ENCODE results near the gene BCCIP. TPM values are rescaled to one million over a fixed set of nuclear protein-coding genes. Genes with fewer than 3 reads are reported as not detected.

Gene BCCIP
- total and polyA plus RNA-seq, 4 donors = 39.8 to 77.1 (median 59.9) TPM

DNA sequence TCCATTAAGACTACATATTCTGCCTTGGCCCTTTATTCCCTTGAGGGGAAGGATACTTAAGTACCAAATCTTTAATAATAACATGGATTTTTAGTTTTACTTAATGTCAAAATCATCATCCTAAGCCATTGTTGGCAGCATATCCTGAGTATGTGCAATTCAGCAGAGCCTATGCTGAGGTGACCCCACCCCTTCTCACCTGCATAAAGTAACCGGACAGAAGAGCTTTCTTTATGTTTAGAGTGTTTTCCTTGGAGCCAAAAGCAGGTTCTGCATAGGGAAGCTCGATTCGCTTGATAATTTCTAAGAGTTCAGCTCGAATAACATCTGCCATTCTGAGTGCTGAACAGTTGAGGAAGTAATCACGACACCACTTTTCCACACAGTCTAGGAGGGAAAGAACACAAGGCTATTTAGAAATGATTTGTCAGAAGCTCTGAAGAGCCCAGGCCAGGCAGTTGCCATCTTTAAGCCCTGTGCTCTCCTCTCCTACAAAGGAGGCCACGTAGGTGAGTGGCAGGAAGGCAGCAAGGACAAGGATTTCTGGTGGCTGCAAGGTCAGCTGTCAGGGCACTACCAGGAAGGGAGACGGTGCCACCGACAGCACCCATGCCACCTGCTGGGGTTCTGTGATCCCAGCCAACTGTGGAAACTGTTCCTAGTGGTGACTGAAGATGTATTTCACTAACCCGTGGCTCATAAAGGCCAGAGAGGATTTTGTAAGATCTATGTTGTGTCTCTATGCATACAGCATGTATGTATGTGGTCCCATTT, 15.6 kb downstream of the BCCIP start:
- Histone ChIP-seq H3K27me3 (ENCODE audit: control insufficient read depth, insufficient read depth, low read length) (no peaks in the 10 kb centered on the region), H3K27ac (ENCODE audit: low read depth, low read length) (no peak overlapping the region), H3K9me3 (ENCODE audit: control insufficient read depth, insufficient read depth, low read length) (no peaks in the 10 kb centered on the region), H3K4me1 (ENCODE audit: control insufficient read depth, insufficient read depth, low read length) (no peaks in the 10 kb centered on the region), H3K36me3 (ENCODE audit: control insufficient read depth, insufficient read depth, low read length) (peaks cover 45% of the 10 kb centered on the region), H3K4me3 (ENCODE audit: low read depth, low read length) (no peak overlapping the region)
- WGBS (ENCODE audit: insufficient coverage) = 93% methylated on average over 7 of the region's 9 CpGs
- DNase-seq (ENCODE audit: low read depth in 4 of 6, low spot score in 6 of 6) = no peak

GRCh38 chr10:125840406-125840805, 17.1 kb downstream of the BCCIP start:
- Histone ChIP-seq H3K4me3 (ENCODE audit: low read depth, low read length) (no peak overlapping the region), H3K27me3 (ENCODE audit: control insufficient read depth, insufficient read depth, low read length) (no peaks in the 10 kb centered on the region), H3K4me1 (ENCODE audit: control insufficient read depth, insufficient read depth, low read length) (peaks cover 5% of the 10 kb centered on the region), H3K36me3 (ENCODE audit: control insufficient read depth, insufficient read depth, low read length) (peaks cover 33% of the 10 kb centered on the region), H3K9me3 (ENCODE audit: control insufficient read depth, insufficient read depth, low read length) (no peaks in the 10 kb centered on the region), H3K27ac (ENCODE audit: low read depth, low read length) (no peak overlapping the region)
- WGBS (ENCODE audit: insufficient coverage) = 95% methylated on average over 9 of the region's 9 CpGs
- DNase-seq (ENCODE audit: low read depth in 4 of 6, low spot score in 6 of 6) = no peak

- no peak overlapping the region for H3K27ac ChIP-seq (ENCODE audit: low read depth, low read length)
- peaks cover 7% of the 10 kb centered on the region for H3K4me1 ChIP-seq (ENCODE audit: control insufficient read depth, insufficient read depth, low read length)
- no CpG with 5 or more reads among the region's 3 CpGs for WGBS (ENCODE audit: insufficient coverage)
- no peak for DNase-seq (ENCODE audit: low read depth in 4 of 6, low spot score in 6 of 6)
- H3K36me3 ChIP-seq (ENCODE audit: control insufficient read depth, insufficient read depth, low read length) = peaks cover 35% of the 10 kb centered on the region
- no peak overlapping the region for H3K4me3 ChIP-seq (ENCODE audit: low read depth, low read length)
- H3K9me3 ChIP-seq (ENCODE audit: control insufficient read depth, insufficient read depth, low read length) = no peaks in the 10 kb centered on the region
- H3K27me3 ChIP-seq (ENCODE audit: control insufficient read depth, insufficient read depth, low read length) = no peaks in the 10 kb centered on the region
These were observed 17.6 kb downstream of the BCCIP start for GRCh38 chr10:125840955-125841354.

- Histone ChIP-seq H3K27me3 (ENCODE audit: control insufficient read depth, insufficient read depth, low read length) (no peaks in the 10 kb centered on the region), H3K4me1 (ENCODE audit: control insufficient read depth, insufficient read depth, low read length) (peaks cover 7% of the 10 kb centered on the region), H3K27ac (ENCODE audit: low read depth, low read length) (no peak overlapping the region), H3K9me3 (ENCODE audit: control insufficient read depth, insufficient read depth, low read length) (no peaks in the 10 kb centered on the region), H3K36me3 (ENCODE audit: control insufficient read depth, insufficient read depth, low read length) (peaks cover 28% of the 10 kb centered on the region), H3K4me3 (ENCODE audit: low read depth, low read length) (no peak overlapping the region)
- WGBS (ENCODE audit: insufficient coverage) = 89% methylated on average over 7 of the region's 9 CpGs
- no peak for DNase-seq (ENCODE audit: low read depth in 4 of 6, low spot score in 6 of 6)
These were observed 20.4 kb downstream of the BCCIP start for GRCh38 chr10:125843603-125844329.

GRCh38 chr10:125844751-125845221, 21.4 kb downstream of the BCCIP start:
- Histone ChIP-seq H3K36me3 (ENCODE audit: control insufficient read depth, insufficient read depth, low read length) (peaks cover 29% of the 10 kb centered on the region), H3K27me3 (ENCODE audit: control insufficient read depth, insufficient read depth, low read length) (no peaks in the 10 kb centered on the region), H3K9me3 (ENCODE audit: control insufficient read depth, insufficient read depth, low read length) (no peaks in the 10 kb centered on the region), H3K4me1 (ENCODE audit: control insufficient read depth, insufficient read depth, low read length) (peaks cover 7% of the 10 kb centered on the region), H3K4me3 (ENCODE audit: low read depth, low read length) (no peak overlapping the region), H3K27ac (ENCODE audit: low read depth, low read length) (no peak overlapping the region)
- WGBS (ENCODE audit: insufficient coverage) = 50% methylated on average over 5 of the region's 7 CpGs
- peak in 2 of 6 donors; percentile 13 to 81 for DNase-seq (ENCODE audit: low read depth in 4 of 6, low spot score in 6 of 6)

GRCh38 chr10:125845617-125846016, 22.3 kb downstream of the BCCIP start:
- no peaks in the 10 kb centered on the region for H3K27me3 ChIP-seq (ENCODE audit: control insufficient read depth, insufficient read depth, low read length)
- 96% methylated on average over 6 of the region's 11 CpGs for WGBS (ENCODE audit: insufficient coverage)

DNA sequence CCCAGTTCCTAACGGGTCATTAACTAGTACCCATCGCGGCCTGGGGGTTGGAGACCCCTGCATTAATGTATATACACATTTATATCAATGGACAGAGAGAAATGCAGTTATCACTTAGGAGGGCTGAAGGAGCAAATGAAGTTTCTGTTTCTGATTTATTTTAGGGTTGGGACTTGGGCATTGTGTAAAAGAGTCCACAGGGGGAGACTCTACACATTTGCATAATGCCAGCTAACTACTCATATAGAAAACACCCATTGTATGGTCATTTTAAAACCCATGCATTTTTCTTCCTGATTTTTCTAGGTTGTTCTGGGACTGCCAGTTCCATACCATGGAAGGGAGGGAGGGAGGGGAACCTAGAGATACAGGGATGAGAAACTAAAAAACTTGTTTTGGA, 23.5 kb downstream of the BCCIP start:
- Histone ChIP-seq H3K27ac (ENCODE audit: low read depth, low read length) (no peak overlapping the region), H3K27me3 (ENCODE audit: control insufficient read depth, insufficient read depth, low read length) (no peaks in the 10 kb centered on the region), H3K36me3 (ENCODE audit: control insufficient read depth, insufficient read depth, low read length) (peaks cover 25% of the 10 kb centered on the region), H3K4me3 (ENCODE audit: low read depth, low read length) (no peak overlapping the region), H3K9me3 (ENCODE audit: control insufficient read depth, insufficient read depth, low read length) (no peaks in the 10 kb centered on the region), H3K4me1 (ENCODE audit: control insufficient read depth, insufficient read depth, low read length) (peaks cover 7% of the 10 kb centered on the region)
- WGBS (ENCODE audit: insufficient coverage) = no CpG with 5 or more reads among the region's 3 CpGs
- no peak for DNase-seq (ENCODE audit: low read depth in 4 of 6, low spot score in 6 of 6)

More at GRCh38 chr10:125845617-125846016, 22.3 kb downstream of the BCCIP start:
- DNase-seq (ENCODE audit: low read depth in 4 of 6, low spot score in 6 of 6) = no peak
- no peak overlapping the region for H3K4me3 ChIP-seq (ENCODE audit: low read depth, low read length)
- H3K9me3 ChIP-seq (ENCODE audit: control insufficient read depth, insufficient read depth, low read length) = no peaks in the 10 kb centered on the region
- peaks cover 7% of the 10 kb centered on the region for H3K4me1 ChIP-seq (ENCODE audit: control insufficient read depth, insufficient read depth, low read length)
- H3K27ac ChIP-seq (ENCODE audit: low read depth, low read length) = no peak overlapping the region
- peaks cover 23% of the 10 kb centered on the region for H3K36me3 ChIP-seq (ENCODE audit: control insufficient read depth, insufficient read depth, low read length)

- H3K36me3 ChIP-seq (ENCODE audit: control insufficient read depth, insufficient read depth, low read length) = peaks cover 20% of the 10 kb centered on the region
- DNase-seq (ENCODE audit: low read depth in 4 of 6, low spot score in 6 of 6) = no peak
- no peak overlapping the region for H3K4me3 ChIP-seq (ENCODE audit: low read depth, low read length)
- no peak overlapping the region for H3K27ac ChIP-seq (ENCODE audit: low read depth, low read length)
- H3K4me1 ChIP-seq (ENCODE audit: control insufficient read depth, insufficient read depth, low read length) = peaks cover 7% of the 10 kb centered on the region
- no peaks in the 10 kb centered on the region for H3K9me3 ChIP-seq (ENCODE audit: control insufficient read depth, insufficient read depth, low read length)
- WGBS (ENCODE audit: insufficient coverage) = 93% methylated on average over 1 of the region's 2 CpGs
- H3K27me3 ChIP-seq (ENCODE audit: control insufficient read depth, insufficient read depth, low read length) = no peaks in the 10 kb centered on the region
These were observed 25.0 kb downstream of the BCCIP start for GRCh38 chr10:125848371-125848770.

- H3K27ac ChIP-seq (ENCODE audit: low read depth, low read length) = no peak overlapping the region
- H3K4me1 ChIP-seq (ENCODE audit: control insufficient read depth, insufficient read depth, low read length) = peaks cover 7% of the 10 kb centered on the region
- H3K9me3 ChIP-seq (ENCODE audit: control insufficient read depth, insufficient read depth, low read length) = no peaks in the 10 kb centered on the region
- H3K4me3 ChIP-seq (ENCODE audit: low read depth, low read length) = no peak overlapping the region
- H3K27me3 ChIP-seq (ENCODE audit: control insufficient read depth, insufficient read depth, low read length) = no peaks in the 10 kb centered on the region
- WGBS (ENCODE audit: insufficient coverage) = 67% methylated on average over 1 of the region's 2 CpGs
- DNase-seq (ENCODE audit: low read depth in 4 of 6, low spot score in 6 of 6) = no peak
- H3K36me3 ChIP-seq (ENCODE audit: control insufficient read depth, insufficient read depth, low read length) = peaks cover 20% of the 10 kb centered on the region
These were observed 25.5 kb downstream of the BCCIP start for GRCh38 chr10:125848857-125849256.
